Activated T-helper 1 cell treated with anti-CD3 and anti-CD28 coated beads, Interleukin-12 subunit alpha, Interleukin-12 subunit beta, Interleukin-2, Interleukin-4 antibody, amounts not matched to agents 30 ng/mL and 10 ng/mL and 1 ng/mL, durations not matched to agents 14 hours and 24 hours and 36 hours (primary cell): ENCODE data around the gene SQOR. TPM values are rescaled to one million over a fixed set of nuclear protein-coding genes. Genes with fewer than 3 reads are reported as not detected.
A peak's percentile ranks its signal among the peaks of the same experiment; 100 is the strongest.

Experiments
- DNase-seq: peaks from one replicate; pipeline ENCODE4 v3.0.0; 2021; ENCODE audit warnings: low spot score
- H3K27ac Mint-ChIP-seq: one replicate; pipeline ENCODE4 v1.8.0; 2021; ENCODE audit warnings: mild to moderate bottlenecking, mixed read lengths
- H3K27me3 Mint-ChIP-seq: one replicate; pipeline ENCODE4 v1.8.0; 2022; ENCODE audit warnings: mild to moderate bottlenecking, moderate library complexity, mixed read lengths; ENCODE audit not compliant: insufficient read depth
- H3K36me3 Mint-ChIP-seq: one replicate; pipeline ENCODE4 v1.8.0; 2021; ENCODE audit warnings: low read depth, mixed read lengths
- H3K4me1 Mint-ChIP-seq: one replicate; pipeline ENCODE4 v1.8.0; 2021; ENCODE audit warnings: low read depth, mixed read lengths
- H3K4me3 Mint-ChIP-seq: one replicate; pipeline ENCODE4 v1.8.0; 2021; ENCODE audit warnings: mild to moderate bottlenecking, moderate library complexity, mixed read lengths
- H3K9me3 Mint-ChIP-seq: one replicate; pipeline ENCODE4 v1.8.0; 2021; ENCODE audit warnings: mixed read lengths
- intact Hi-C: fragments of 100-400 bp; cut with micrococcal nuclease; formaldehyde crosslinking; loops from one replicate; pipeline ENCODE4 v1.15.1; 2024
- total RNA-seq: library from RNA; stranded (reverse); gene quantifications from 2 replicates; pipeline ENCODE4 v1.2.3, GENCODE V29; 2022

Gene SQOR
- total RNA-seq, 1 donor from 2014 or later, result 96.0 TPM

DNA sequence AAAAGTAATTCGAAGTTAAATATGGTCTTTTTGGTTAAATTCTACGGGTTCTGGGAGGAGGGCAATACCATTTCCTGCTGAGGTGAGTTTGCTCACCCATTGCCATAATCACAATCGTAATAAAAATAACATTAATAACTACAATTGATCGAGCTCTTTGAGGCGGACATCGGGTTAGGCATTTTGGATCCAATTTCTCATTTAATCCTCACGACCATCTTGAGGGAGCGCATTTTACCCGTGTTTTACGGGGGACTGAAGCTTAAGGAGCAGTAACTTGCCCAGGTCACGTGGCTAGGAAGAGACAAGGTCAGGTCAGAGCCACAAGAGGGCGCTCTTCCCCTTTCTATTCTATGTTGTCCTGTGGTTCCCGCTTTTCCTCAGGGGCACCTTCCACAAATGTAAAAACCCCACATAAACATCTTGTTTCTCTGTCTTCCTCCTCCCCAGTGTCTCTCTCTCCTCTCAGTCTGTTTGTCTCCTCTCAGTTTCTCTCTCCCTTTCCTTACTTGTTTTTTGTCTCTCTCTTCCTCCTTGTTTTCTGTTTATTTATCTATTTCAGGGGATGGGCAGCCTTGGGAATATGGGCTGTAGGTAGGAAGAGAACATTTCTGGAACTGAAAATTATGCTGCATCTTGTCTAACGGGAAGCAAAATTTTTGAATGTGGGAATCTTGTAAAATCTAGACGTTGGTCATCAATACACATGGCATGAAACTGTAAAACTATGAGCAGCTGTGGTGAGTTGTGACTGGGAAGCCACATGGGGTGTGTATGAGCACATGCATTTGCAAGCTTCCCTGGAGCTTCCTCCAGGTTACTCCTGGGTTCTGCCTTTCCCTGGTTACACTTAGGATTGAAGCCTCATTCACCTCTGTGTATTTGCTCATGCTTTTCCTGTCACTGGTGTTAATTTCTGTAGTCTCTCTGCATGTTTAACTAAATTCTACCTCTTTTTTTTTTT, 71.0 kb downstream of the SQOR start:
- Mint-ChIP-seq H3K4me3 (peak overlapping the region; percentile 86), H3K9me3 (no peaks in the 10 kb centered on the region), H3K27ac (peak overlapping the region; percentile 9), H3K36me3 (no peaks in the 10 kb centered on the region), H3K27me3 (peaks cover 21% of the 10 kb centered on the region), H3K4me1 (peaks cover 16% of the 10 kb centered on the region)
- intact Hi-C loops, result loop anchor here (1.0 to 10.0 kb wide), 3 partner anchors 68 to 251 kb away; no protein-coding TSS in a partner anchor
- DNase-seq, result peak; percentile 51

DNA sequence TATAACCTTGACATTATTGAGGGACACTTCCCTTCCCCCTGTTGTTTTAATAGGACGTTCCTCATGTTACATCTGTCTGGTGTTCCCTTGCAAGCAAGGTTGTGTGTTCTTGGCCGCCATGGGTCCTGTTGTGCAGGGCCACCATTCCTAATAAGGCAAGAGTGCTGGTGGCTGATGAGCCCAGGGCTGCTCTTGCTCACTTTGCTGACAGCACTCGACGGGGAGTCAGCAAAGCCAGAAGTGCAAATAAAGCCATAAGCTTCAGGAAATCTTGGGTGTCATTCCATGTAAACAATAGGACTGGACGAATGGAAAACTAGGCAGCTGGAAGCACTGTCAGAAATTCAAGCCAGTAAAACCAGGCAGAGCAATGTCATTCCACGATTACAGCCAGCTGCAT, 75.8 kb downstream of the SQOR start:
- Mint-ChIP-seq H3K36me3 (no peaks in the 10 kb centered on the region), H3K27ac (no peak overlapping the region), H3K4me1 (peaks cover 5% of the 10 kb centered on the region), H3K9me3 (no peaks in the 10 kb centered on the region), H3K27me3 (peaks cover 9% of the 10 kb centered on the region), H3K4me3 (no peak overlapping the region)
- DNase-seq, result no peak
- intact Hi-C loops, result no loop called here

DNA sequence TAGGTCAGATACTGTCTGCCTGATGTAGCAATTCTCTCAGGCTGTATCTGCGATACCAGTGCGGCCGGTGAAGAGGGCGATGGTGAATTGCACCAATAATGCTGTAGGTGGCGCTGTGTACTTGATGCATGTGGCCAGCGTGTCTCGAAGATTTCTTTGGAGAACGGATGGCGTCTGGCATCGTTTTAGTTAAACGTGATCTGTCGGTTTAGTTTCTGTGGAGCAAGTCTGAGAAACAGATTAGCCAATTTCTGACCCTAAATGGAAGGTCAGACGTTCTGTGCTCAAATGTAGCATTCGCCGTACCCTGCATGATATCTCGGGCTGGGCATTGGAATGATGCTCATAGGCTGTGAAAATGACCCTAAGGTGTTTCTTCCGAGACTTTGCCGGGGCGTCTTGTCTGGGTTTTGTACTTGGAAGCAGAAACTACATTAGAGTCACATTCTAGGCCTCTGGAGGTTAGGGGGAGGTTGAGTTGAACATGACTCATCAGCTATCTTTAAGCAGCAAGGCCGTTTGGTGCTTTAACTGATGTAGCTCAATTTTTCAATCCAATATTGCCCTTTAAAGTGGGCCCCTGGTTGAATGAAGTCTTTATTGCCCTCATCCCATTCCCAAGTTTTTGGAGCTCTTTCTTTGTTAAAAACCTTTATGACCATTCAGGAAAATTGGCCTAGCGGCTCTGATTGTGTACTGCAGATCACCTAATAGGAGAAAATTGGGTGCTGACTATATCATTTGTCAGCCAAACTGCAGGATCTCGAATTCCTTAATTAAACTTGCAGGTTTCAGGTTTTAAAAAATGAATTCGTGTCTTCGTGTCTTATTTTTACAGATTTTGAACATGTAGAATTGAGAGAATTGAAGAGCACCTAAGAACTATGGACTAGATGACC, 80.0 kb downstream of the SQOR start:
- intact Hi-C loops, result loop anchor here (1.0 kb wide), 1 partner anchor 75 kb away; no protein-coding TSS in a partner anchor
- Mint-ChIP-seq H3K27me3 (peaks cover 16% of the 10 kb centered on the region), H3K27ac (no peak overlapping the region), H3K36me3 (no peaks in the 10 kb centered on the region), H3K4me3 (no peak overlapping the region), H3K4me1 (no peaks in the 10 kb centered on the region), H3K9me3 (no peaks in the 10 kb centered on the region)
- DNase-seq, result peak; percentile 9

GRCh38 chr15:45715528-45715927, 80.7 kb downstream of the SQOR start:
- H3K9me3 Mint-ChIP-seq, result no peaks in the 10 kb centered on the region
- DNase-seq, result no peak
- intact Hi-C loops, result loop anchor here (1.0 kb wide), 1 partner anchor 75 kb away; no protein-coding TSS in a partner anchor
- no peak overlapping the region for H3K4me3 Mint-ChIP-seq
- H3K27me3 Mint-ChIP-seq, result peaks cover 16% of the 10 kb centered on the region
- no peaks in the 10 kb centered on the region for H3K4me1 Mint-ChIP-seq
- H3K36me3 Mint-ChIP-seq, result no peaks in the 10 kb centered on the region
- no peak overlapping the region for H3K27ac Mint-ChIP-seq

GRCh38 chr15:45719490-45719889, 84.7 kb downstream of the SQOR start:
- Mint-ChIP-seq H3K4me3 (no peak overlapping the region), H3K9me3 (no peaks in the 10 kb centered on the region), H3K4me1 (no peaks in the 10 kb centered on the region), H3K27me3 (peaks cover 22% of the 10 kb centered on the region), H3K36me3 (no peaks in the 10 kb centered on the region), H3K27ac (no peak overlapping the region)
- no peak for DNase-seq
- intact Hi-C loops, result no loop called here

DNA sequence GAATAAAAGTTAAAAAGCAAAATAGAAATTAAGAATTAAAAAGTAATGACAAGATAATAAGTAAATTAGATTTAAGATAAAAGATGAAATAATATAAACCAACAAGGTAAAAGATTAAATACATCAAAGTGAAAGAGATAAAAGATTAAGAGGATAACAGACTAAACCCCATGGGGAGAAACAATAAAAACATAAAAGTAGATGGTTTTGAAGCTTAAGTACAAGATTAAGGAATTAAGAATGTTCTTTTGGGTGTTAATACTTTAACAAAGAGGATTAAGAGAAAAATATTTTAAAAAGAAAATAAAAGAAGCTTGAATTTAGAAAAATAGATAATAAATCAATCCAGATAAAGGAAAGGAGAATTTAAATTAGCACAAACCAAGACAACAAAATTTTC, 85.4 kb downstream of the SQOR start:
- H3K27me3 Mint-ChIP-seq, result peaks cover 22% of the 10 kb centered on the region
- no peak for DNase-seq
- no peaks in the 10 kb centered on the region for H3K4me1 Mint-ChIP-seq
- no peaks in the 10 kb centered on the region for H3K9me3 Mint-ChIP-seq
- no peak overlapping the region for H3K27ac Mint-ChIP-seq
- H3K4me3 Mint-ChIP-seq, result no peak overlapping the region
- no peaks in the 10 kb centered on the region for H3K36me3 Mint-ChIP-seq
- intact Hi-C loops, result no loop called here

GRCh38 chr15:45728641-45729040, 93.8 kb downstream of the SQOR start:
- Mint-ChIP-seq H3K4me1 (no peaks in the 10 kb centered on the region), H3K36me3 (no peaks in the 10 kb centered on the region), H3K27ac (no peak overlapping the region), H3K4me3 (no peak overlapping the region), H3K9me3 (no peaks in the 10 kb centered on the region), H3K27me3 (peaks cover 11% of the 10 kb centered on the region)
- DNase-seq, result no peak
- intact Hi-C loops, result no loop called here

- intact Hi-C loops, result no loop called here
- H3K9me3 Mint-ChIP-seq, result no peaks in the 10 kb centered on the region
- H3K4me3 Mint-ChIP-seq, result no peak overlapping the region
- no peaks in the 10 kb centered on the region for H3K4me1 Mint-ChIP-seq
- peaks cover 11% of the 10 kb centered on the region for H3K27me3 Mint-ChIP-seq
- DNase-seq, result no peak
- H3K27ac Mint-ChIP-seq, result no peak overlapping the region
- no peaks in the 10 kb centered on the region for H3K36me3 Mint-ChIP-seq
Measured at GRCh38 chr15:45729141-45729540, 94.3 kb downstream of the SQOR start.

DNA sequence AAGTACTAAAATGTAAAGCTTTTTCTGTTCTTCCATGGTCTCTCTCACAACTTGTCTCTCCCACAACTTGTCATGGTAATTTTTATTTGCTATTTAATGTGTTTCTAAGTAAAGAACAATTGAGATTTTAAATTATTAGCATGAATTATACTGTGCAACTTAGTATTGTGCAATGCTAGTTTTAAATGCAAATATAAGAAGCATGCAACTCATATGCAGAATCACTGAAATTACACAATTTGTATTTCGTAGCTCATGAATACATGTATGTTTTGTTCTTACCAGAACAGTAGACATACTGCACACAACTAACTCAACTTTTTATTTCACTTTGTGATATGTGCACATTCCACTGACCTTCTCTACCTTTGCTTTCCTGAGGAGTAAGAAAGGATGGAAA, 96.5 kb downstream of the SQOR start:
- H3K36me3 Mint-ChIP-seq, result no peaks in the 10 kb centered on the region
- no peaks in the 10 kb centered on the region for H3K4me1 Mint-ChIP-seq
- no peak for DNase-seq
- intact Hi-C loops, result no loop called here
- H3K27me3 Mint-ChIP-seq, result peaks cover 11% of the 10 kb centered on the region
- H3K27ac Mint-ChIP-seq, result no peak overlapping the region
- H3K9me3 Mint-ChIP-seq, result no peaks in the 10 kb centered on the region
- H3K4me3 Mint-ChIP-seq, result no peak overlapping the region

- intact Hi-C loops, result no loop called here
- H3K27me3 Mint-ChIP-seq, result peaks cover 7% of the 10 kb centered on the region
- no peak overlapping the region for H3K27ac Mint-ChIP-seq
- H3K4me3 Mint-ChIP-seq, result no peak overlapping the region
- no peak for DNase-seq
- no peaks in the 10 kb centered on the region for H3K9me3 Mint-ChIP-seq
- H3K36me3 Mint-ChIP-seq, result no peaks in the 10 kb centered on the region
- H3K4me1 Mint-ChIP-seq, result no peaks in the 10 kb centered on the region
Measured at GRCh38 chr15:45732662-45733061, 97.8 kb downstream of the SQOR start.

GRCh38 chr15:45734260-45734711, 99.5 kb downstream of the SQOR start:
- intact Hi-C loops, result no loop called here
- no peak overlapping the region for H3K27ac Mint-ChIP-seq
- no peak overlapping the region for H3K4me3 Mint-ChIP-seq
- no peaks in the 10 kb centered on the region for H3K9me3 Mint-ChIP-seq
- H3K4me1 Mint-ChIP-seq, result no peaks in the 10 kb centered on the region
- no peaks in the 10 kb centered on the region for H3K36me3 Mint-ChIP-seq
- DNase-seq, result no peak
- H3K27me3 Mint-ChIP-seq, result peaks cover 8% of the 10 kb centered on the region
